GM12878 (cell line): ENCODE results near the gene PDZD8. TPM values are rescaled to one million over a fixed set of nuclear protein-coding genes. Genes with fewer than 3 reads are reported as not detected.

Source experiments
- ATAC-seq: fragments of 200-7000 bp; cut with Tn5 transposase; 3 replicates; pipeline ENCODE4 v1.9.1; 2020; ENCODE audit warnings: mild to moderate bottlenecking, moderate library complexity
- BruUV-seq: library from RNA; stranded (reverse); fragments of 400-500 nt; replicated peaks from 2 replicates; lab custom pipeline; 2021; lab: Mats Ljungman, UMichigan
- CTCF ChIA-PET: fragments of 300-600 bp; sonication (Branson Sonifier 250); formaldehyde crosslinking; extraction: SDS; loops from one replicate; lab custom pipeline; 2021; ENCODE audit warnings: inconsistent platforms; lab: Yijun Ruan, JAX
- POLR2A ChIA-PET: fragments of 350-600 bp; formaldehyde crosslinking; extraction: SDS; loops from one replicate; lab custom pipeline; 2021; ENCODE audit warnings: inconsistent platforms; lab: Charles Lee
- RAD21 ChIA-PET: fragments of 300-600 bp; sonication (Branson Sonifier 250); formaldehyde crosslinking; loops from one replicate; lab custom pipeline; 2023; ENCODE audit warnings: antibody characterized with exemption; ENCODE audit not compliant: unreplicated experiment; lab: Charles Lee
- SMC1A ChIA-PET: fragments of 300-600 bp; sonication (Branson Sonifier 250); formaldehyde crosslinking; loops from one replicate; lab custom pipeline; 2023; ENCODE audit not compliant: unreplicated experiment, uncharacterized antibody; lab: Charles Lee
- DNase-seq: peaks from one replicate; pipeline ENCODE4 v3.0.0-alpha.2; 2011; ENCODE audit warnings: low read depth, low spot score
- FAIRE-seq: peaks from 3 replicates; lab custom pipeline; 2011; peaks lifted over from hg19 to GRCh38; lab: Jason Lieb, UNC
- H2AFZ ChIP-seq: 2 replicates; pipeline ENCODE4 v1.6.0; 2011; ENCODE audit warnings: low read depth, low read length, control low read depth; ENCODE audit not compliant: control insufficient read depth
- H3K27ac ChIP-seq: 2 replicates; pipeline ENCODE4 v1.5.1; 2011; ENCODE audit warnings: control low read depth; ENCODE audit not compliant: control insufficient read depth, insufficient read depth
- H3K27me3 ChIP-seq, 2 experiments: replicated peaks in 1 of 2; 2 replicates each; pipeline versions ENCODE4 v1.6.0 to v1.6.1; 2011; ENCODE audit warnings: low read length in 1 of 2; ENCODE audit not compliant: control insufficient read depth in 2 of 2, insufficient read depth in 2 of 2
- H3K36me3 ChIP-seq, 2 experiments: 2 replicates each; pipeline ENCODE4 v1.5.1; 2011; ENCODE audit warnings: low read length in 1 of 2; ENCODE audit not compliant: control insufficient read depth in 2 of 2, insufficient read depth in 2 of 2
- H3K4me1 ChIP-seq: 2 replicates; pipeline ENCODE4 v1.6.1; 2011; ENCODE audit warnings: mild to moderate bottlenecking, low read length, moderate library complexity, mixed read lengths; ENCODE audit not compliant: control insufficient read depth, insufficient read depth
- H3K4me2 ChIP-seq: 2 replicates; pipeline ENCODE4 v1.6.0; 2011; ENCODE audit warnings: control low read depth; ENCODE audit not compliant: control insufficient read depth, insufficient read depth
- H3K4me3 ChIP-seq: fragments of 200-600 bp; sonication (generic); 2 replicates; pipeline ENCODE4 v1.5.1; 2016
- H3K79me2 ChIP-seq: 2 replicates; pipeline ENCODE4 v1.6.0; 2011; ENCODE audit warnings: low read length; ENCODE audit not compliant: control insufficient read depth, insufficient read depth
- H3K9ac ChIP-seq: 2 replicates; pipeline ENCODE4 v1.8.0; 2011; ENCODE audit warnings: low read length, control low read depth, mixed read lengths; ENCODE audit not compliant: control insufficient read depth, insufficient read depth
- H3K9me3 ChIP-seq: replicated peaks from 3 replicates; pipeline ENCODE4 v1.5.1; 2011; ENCODE audit warnings: mild to moderate bottlenecking, low read length; ENCODE audit not compliant: control insufficient read depth, insufficient read depth
- H4K20me1 ChIP-seq: 2 replicates; pipeline ENCODE4 v1.6.0; 2011; ENCODE audit not compliant: control insufficient read depth, insufficient read depth
- CBX3 ChIP-seq: fragments of 200-600 bp; sonication (generic); IDR thresholded peaks from 2 replicates; pipeline ENCODE4 v1.6.1; 2016; ENCODE audit warnings: low read depth, borderline replicate concordance
- ETV6 ChIP-seq, 2 experiments: fragments of 450-650 bp in 1 of 2; IDR thresholded peaks in 1 of 2; conservative IDR thresholded peaks in 1 of 2; 2 replicates each; pipeline ENCODE4 v1.6.1; 2014; ENCODE audit warnings: antibody characterized with exemption in 1 of 2, borderline replicate concordance in 1 of 2, low read depth in 1 of 2, mild to moderate bottlenecking in 1 of 2, moderate library complexity in 1 of 2
- GABPA ChIP-seq: IDR thresholded peaks from 2 replicates; pipeline ENCODE4 v1.6.1; 2014; ENCODE audit warnings: antibody characterized with exemption, low read depth, mild to moderate bottlenecking, inconsistent platforms
- KAT2A ChIP-seq: conservative IDR thresholded peaks from 2 replicates; pipeline ENCODE4 v1.6.1; 2011; ENCODE audit warnings: low read depth, low read length; ENCODE audit not compliant: control insufficient read depth
- RFX5 ChIP-seq: IDR thresholded peaks from 2 replicates; pipeline ENCODE4 v1.6.1; 2011; ENCODE audit warnings: low read depth, low read length, improper control_type of control experiment
- TAF1 ChIP-seq: IDR thresholded peaks from 2 replicates; pipeline ENCODE4 v1.6.1; 2011; ENCODE audit warnings: mild to moderate bottlenecking, low read depth, low read length, borderline replicate concordance
- ZNF217 ChIP-seq: fragments of 450-650 bp; IDR thresholded peaks from 2 replicates; pipeline ENCODE4 v1.6.1; 2017; ENCODE audit warnings: antibody characterized with exemption, mild to moderate bottlenecking
- WGBS: methylation state at CpG from one replicate; pipeline ENCODE4 v1.1.6; 2016; ENCODE audit warnings: low lambda C conversion rate; ENCODE audit not compliant: insufficient replicate concordance, insufficient coverage; ENCODE audit errors: missing lambda C conversion rate; 5-methylcytosine and 5-hydroxymethylcytosine counted together
- in situ Hi-C: fragments of 300-500 bp; cut with MboI; formaldehyde crosslinking; loops from 9 replicates; pipeline ENCODE4 v1.14.3; 2018; ENCODE audit warnings: mixed read lengths
- intact Hi-C: fragments of 100-400 bp; cut with micrococcal nuclease; formaldehyde crosslinking; loops from one replicate; pipeline ENCODE4 v1.14.2; 2022; ENCODE audit not compliant: unreplicated experiment
- polyA plus RNA-seq, 11 experiments: library from polyadenylated mRNA; depleted of rRNA in 4 of 11; unstranded in 6 of 11; stranded (reverse) in 5 of 11; fragments of >200 nt; fragmentation: Nextera tagmentation in 4 of 11; fragmentation: Illumina TruSeq in 1 of 11; extraction: Ambion mirVana in 4 of 11; extraction: Trizol in 1 of 11; gene quantifications; 1 replicate in 1 of 11; 2 replicates in 10 of 11; pipeline versions ENCODE4 v1.2.1 to v1.2.3, GENCODE V29; 2011 to 2016; ENCODE audit warnings: inconsistent platforms in 2 of 11, missing spikeins in 2 of 11, low read depth in 1 of 11
- total RNA-seq, 4 experiments: library from RNA; depleted of rRNA in 3 of 4; stranded (reverse); fragments of >200 nt in 3 of 4; fragmentation: Illumina TruSeq in 1 of 4; extraction: Trizol in 1 of 4; gene quantifications; 2 replicates each; pipeline versions ENCODE4 v1.2.1 to v1.2.3, GENCODE V29; 2013 to 2021
- TF ChIP-seq, protein P1 (sequence below): IDR thresholded peaks from 2 replicates; pipeline ENCODE4 v1.6.1; 2012; ENCODE audit warnings: low read depth, low read length, improper control_type of control experiment

PDZD8 gene
- total and polyA plus RNA-seq, 10 of the 15 experiments (the other 5 are each of a cell fraction or from before 2014, with no cell fraction given): 2.0 to 21.2 (median 6.7) TPM

DNA sequence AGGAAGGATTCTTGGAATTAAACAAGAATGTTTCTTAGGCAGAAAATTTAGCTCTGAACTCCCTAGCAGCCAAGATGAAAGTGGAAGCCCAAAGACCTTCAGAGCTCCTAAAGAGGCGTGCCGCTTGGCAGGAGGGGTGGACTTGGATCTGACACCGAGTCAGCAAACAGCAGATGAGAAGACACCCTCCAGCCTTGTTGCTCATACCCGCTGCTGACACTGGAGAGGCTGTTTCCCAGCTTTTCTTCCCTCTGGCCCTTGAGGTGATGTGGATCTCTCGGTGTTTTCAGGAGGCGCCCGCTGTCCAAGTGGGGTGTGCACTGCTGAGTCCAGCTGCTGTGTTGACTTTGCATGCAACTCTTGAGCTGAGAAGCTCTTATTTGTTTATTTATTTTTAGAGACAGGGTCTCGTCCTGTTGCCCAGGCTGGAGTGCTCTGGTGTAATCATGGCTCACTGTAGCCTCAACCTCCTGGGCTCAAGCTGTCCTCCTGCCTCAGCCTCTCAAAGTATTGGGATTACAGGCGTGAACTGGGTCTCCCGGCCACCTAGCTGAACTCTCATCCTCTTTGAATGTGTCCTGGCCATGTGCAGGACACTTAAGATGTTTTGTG lies 112.8 kb downstream of the PDZD8 start:
- no peak for ATAC-seq
- no peak overlapping the region for H3K4me2 ChIP-seq
- DNase-seq: no peak
- in situ Hi-C loops: no loop called here
- H3K27me3 ChIP-seq: peaks cover 0 to 3% of the 10 kb centered on the region in 2 experiments; a peak in 1 of 4 replicates
- SMC1A ChIA-PET: interaction anchor here (1.4 to 1.9 kb wide), 2 partner anchors 22 to 58 kb away, joined by 3 to 4 read pairs; no protein-coding TSS in a partner anchor
- intact Hi-C loops: no loop called here
- CTCF ChIA-PET: interaction anchor here (2.2 kb wide), 1 partner anchor 45 kb away, joined by 12 read pairs; no protein-coding TSS in a partner anchor
- H3K9ac ChIP-seq: no peak overlapping the region
- H3K36me3 ChIP-seq: no peaks in the 10 kb centered on the region
- no peaks in the 10 kb centered on the region for H4K20me1 ChIP-seq
- WGBS: 32% methylated on average over 10 of the region's 10 CpGs
- no peak overlapping the region for H3K27ac ChIP-seq
- no peak overlapping the region for H2AFZ ChIP-seq
- RAD21 ChIA-PET: no interaction called here
- TF ChIP-seq GABPA (no peak), TAF1 (no peak), CBX3 (no peak), ETV6 (conservative IDR thresholded peaks at IDR 0.05 in 1 of 2, IDR thresholded peaks at IDR 0.05 in 1 of 2; ENCODE audit: borderline replicate concordance in 1 of 2, low read depth in 1 of 2) (no peak), RFX5 (no peak), ZNF217 (no peak), KAT2A (no peak)
- TF ChIP-seq, protein P1, sequence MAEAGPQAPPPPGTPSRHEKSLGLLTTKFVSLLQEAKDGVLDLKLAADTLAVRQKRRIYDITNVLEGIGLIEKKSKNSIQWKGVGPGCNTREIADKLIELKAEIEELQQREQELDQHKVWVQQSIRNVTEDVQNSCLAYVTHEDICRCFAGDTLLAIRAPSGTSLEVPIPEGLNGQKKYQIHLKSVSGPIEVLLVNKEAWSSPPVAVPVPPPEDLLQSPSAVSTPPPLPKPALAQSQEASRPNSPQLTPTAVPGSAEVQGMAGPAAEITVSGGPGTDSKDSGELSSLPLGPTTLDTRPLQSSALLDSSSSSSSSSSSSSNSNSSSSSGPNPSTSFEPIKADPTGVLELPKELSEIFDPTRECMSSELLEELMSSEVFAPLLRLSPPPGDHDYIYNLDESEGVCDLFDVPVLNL: no peak
- no TSS peak for BruUV-seq
- H3K9me3 ChIP-seq: no peaks in the 10 kb centered on the region
- no peaks in the 10 kb centered on the region for H3K79me2 ChIP-seq
- POLR2A ChIA-PET: no interaction called here
- no peak for FAIRE-seq
- H3K4me1 ChIP-seq: no peaks in the 10 kb centered on the region
- H3K4me3 ChIP-seq: no peak overlapping the region
